Stimulated activated CD4-positive, alpha-beta T cell treated with anti-CD3 and anti-CD28 coated beads, TNF-alpha, amount 100 ng/mL, for 4 hours (primary cell): ENCODE measurements around the gene DGUOK.

Source experiments
- DNase-seq, 3 experiments: peaks; one replicate each; pipeline ENCODE4 v3.0.0-alpha.2; 2020; ENCODE audit warnings: low read depth in 3 of 3

DGUOK gene

GRCh38 chr2:73979686-73980085 lies 53.0 kb downstream of the DGUOK start:
- no peak for DNase-seq

- DNase-seq, result no peak
Observed at GRCh38 chr2:73980566-73980965, 53.9 kb downstream of the DGUOK start.

GRCh38 chr2:73981081-73982001 lies 54.7 kb downstream of the DGUOK start:
- DNase-seq, result no peak

GRCh38 chr2:73982140-73982617 lies 55.5 kb downstream of the DGUOK start:
- DNase-seq, result no peak

GRCh38 chr2:73983322-73984202 lies 56.9 kb downstream of the DGUOK start:
- no peak for DNase-seq

GRCh38 chr2:73984203-73984921 lies 57.7 kb downstream of the DGUOK start, which contains the start of gene TET3:
TSS of gene TET3 (plus strand) at chr2:73984910. CDS start at chr2:73986404, 1,494 bp downstream.
- peak; percentile 48 to 65 (median 62) for DNase-seq

GRCh38 chr2:73984922-73985307 lies 58.2 kb downstream of the DGUOK start:
- DNase-seq, result peak; percentile 42 to 69 (median 48)

GRCh38 chr2:73985308-73986084 lies 58.8 kb downstream of the DGUOK start:
- peak; percentile 54 to 63 (median 63) for DNase-seq

- no peak for DNase-seq
Observed at GRCh38 chr2:73986085-73986681, 59.5 kb downstream of the DGUOK start.

GRCh38 chr2:73987109-73987947 lies 60.6 kb downstream of the DGUOK start:
- DNase-seq, result no peak

GRCh38 chr2:73987948-73988700 lies 61.4 kb downstream of the DGUOK start:
- DNase-seq, result no peak

GRCh38 chr2:73989972-73990371 lies 63.3 kb downstream of the DGUOK start:
- no peak for DNase-seq

GRCh38 chr2:73990531-73990930 lies 63.9 kb downstream of the DGUOK start:
- DNase-seq, result no peak

GRCh38 chr2:73992036-73992435 lies 65.4 kb downstream of the DGUOK start:
- DNase-seq, result no peak

- no peak for DNase-seq
Observed at GRCh38 chr2:73993376-73993775, 66.7 kb downstream of the DGUOK start.

GRCh38 chr2:73993778-73994177 lies 67.1 kb downstream of the DGUOK start:
- DNase-seq, result peak in 1 of 3 experiments; percentile 53

- no peak for DNase-seq
Observed at GRCh38 chr2:73994178-73994831, 67.6 kb downstream of the DGUOK start.

GRCh38 chr2:73995810-73996209 lies 69.1 kb downstream of the DGUOK start:
- no peak for DNase-seq
